DMS 273 (cell line): Measurements from ENCODE around the gene SRRM1.
"Not testable (repeated sequence)": the region's sequence is repeated elsewhere in the genome, so short reads cannot be mapped to it uniquely, and the experiment has no call there.

Experiments used
- DNase-seq: peaks from one replicate; lab custom pipeline; 2025; ENCODE audit not compliant: unreplicated experiment; lab: John Stamatoyannopoulos, UW

SRRM1 gene

DNA sequence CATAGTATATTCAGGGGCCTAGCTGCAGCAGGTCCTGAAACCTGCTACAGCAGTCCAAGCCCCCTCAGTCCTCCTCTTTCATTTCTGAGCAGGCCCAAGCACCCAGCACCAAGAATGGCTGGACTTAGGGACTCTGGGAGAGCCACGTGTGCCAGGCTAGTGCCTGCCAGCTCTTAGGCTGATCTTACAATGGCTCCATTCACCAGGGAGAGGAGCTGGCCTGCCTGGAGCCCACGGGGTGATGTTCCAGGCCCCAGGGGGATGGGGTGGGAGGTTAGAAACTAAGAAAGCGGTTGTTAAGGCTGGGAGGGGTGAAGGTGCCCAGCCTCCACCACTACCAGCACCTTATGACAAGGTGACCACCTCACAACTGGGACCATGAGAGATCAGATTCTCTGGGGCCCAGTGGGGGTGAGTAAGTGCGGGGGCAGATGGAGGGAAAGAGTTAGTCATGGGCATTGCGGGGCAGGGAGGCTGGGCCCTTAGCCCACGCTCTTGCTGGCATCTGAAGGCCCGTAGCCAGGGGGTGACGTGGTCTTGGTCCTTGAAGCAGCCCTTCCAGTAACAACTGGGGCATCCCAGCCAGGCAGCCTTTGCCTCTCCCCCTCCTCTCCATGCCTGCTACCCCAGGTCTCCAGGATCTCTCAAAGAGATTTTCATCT, 71.9 kb downstream of the SRRM1 start:
- no peak for DNase-seq

DNA sequence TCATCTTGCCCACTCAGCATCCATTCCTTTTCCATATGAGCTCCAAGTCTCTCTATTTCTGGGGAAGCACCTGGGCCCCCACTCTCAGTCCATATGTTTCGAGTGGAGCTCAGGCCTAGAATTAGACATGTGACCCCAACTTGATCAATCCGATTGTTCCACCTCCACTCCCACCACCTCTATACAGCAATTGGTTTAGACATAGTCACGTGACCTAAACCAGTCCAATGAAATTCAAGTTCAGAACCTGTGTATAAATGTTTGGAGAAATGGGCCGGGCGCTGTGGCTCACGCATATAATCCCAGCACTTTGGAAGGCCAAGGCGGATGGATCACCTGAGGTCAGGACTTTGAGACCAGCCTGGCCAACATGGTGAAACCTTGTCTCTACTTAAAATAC, 72.6 kb downstream of the SRRM1 start:
- DNase-seq, result no peak

- DNase-seq, result no peak
Measured at GRCh38 chr1:24717887-24718650, 75.0 kb downstream of the SRRM1 start.

- DNase-seq, result no peak
Measured at GRCh38 chr1:24720152-24720551, 77.0 kb downstream of the SRRM1 start.

GRCh38 chr1:24721533-24721932, 78.4 kb downstream of the SRRM1 start:
- no peak for DNase-seq

DNA sequence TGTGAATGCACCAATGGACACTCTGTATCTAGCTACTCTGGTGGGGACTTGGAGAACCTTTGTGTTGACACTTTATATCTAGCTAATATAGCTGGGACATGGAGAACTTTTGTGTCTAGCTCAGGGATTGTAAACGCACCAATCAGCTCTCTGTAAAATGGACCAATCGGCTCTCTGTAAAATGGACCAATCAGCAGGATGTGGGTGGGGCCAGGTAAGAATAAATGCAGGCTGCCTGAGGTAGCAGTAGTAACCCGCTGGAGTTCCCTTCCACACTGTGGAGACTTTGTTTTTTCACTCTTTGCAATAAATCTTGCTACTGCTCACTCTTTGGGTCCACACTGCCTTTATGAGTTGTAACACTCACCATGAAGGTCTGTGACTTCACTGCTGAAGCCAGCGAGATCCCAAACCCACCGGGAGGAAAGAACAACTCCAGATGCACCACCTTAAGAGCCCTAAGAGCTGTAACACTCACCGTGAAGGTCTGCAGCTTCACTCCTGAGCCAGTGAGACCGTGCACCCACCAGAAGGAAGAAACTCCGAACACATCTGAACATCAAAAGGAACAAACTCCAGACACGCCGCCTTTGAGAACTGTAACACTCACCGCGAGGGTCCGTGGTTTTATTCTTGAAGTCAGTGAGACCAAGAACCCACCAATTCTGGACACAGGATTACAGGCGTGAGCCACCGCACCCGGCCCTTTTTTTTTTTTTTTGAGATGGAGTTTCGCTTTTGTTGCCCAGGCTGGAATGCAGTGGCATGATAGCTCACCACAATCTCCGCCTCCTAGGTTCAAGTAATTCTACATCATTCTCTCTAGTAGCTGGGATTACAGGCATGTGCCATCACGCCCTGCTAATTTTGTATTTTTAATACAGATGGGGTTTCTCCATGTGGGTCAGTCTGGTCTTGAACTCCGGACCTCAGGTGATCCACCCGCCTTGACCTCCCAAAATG, 79.3 kb downstream of the SRRM1 start:
- DNase-seq, result not testable (repeated sequence)
